Neural cell (in vitro differentiated cells): ENCODE data around the gene DLL1. TPM values are rescaled to one million over a fixed set of nuclear protein-coding genes. Genes with fewer than 3 reads are reported as not detected.

Source experiments
- H2AFZ ChIP-seq: fragments of 200-600, 300-800 bp; sonication (generic), shearing (Covaris generic); 2 replicates; pipeline ENCODE4 v1.6.0; 2014; ENCODE audit warnings: low read depth, mild to moderate bottlenecking, antibody characterized with exemption, low read length, moderate library complexity
- H3F3A ChIP-seq: fragments of 200-600 bp; shearing (Covaris generic); 2 replicates; pipeline ENCODE4 v1.6.1; 2016; ENCODE audit warnings: mild to moderate bottlenecking, moderate library complexity, mixed read lengths, antibody characterized with exemption, low read length; ENCODE audit not compliant: insufficient read depth, poor library complexity, severe bottlenecking
- H3K27ac ChIP-seq: fragments of 200-600, 300-800 bp; sonication (generic), shearing (Covaris generic); 2 replicates; pipeline ENCODE4 v1.5.1; 2014; ENCODE audit warnings: mild to moderate bottlenecking, low read length, moderate library complexity
- H3K27me3 ChIP-seq: fragments of 300-800, 200-600 bp; sonication (generic), shearing (Covaris generic); 2 replicates; pipeline ENCODE4 v1.6.0; 2014; ENCODE audit warnings: mild to moderate bottlenecking, low read depth, low read length, moderate library complexity; ENCODE audit not compliant: insufficient read depth
- H3K36me3 ChIP-seq: fragments of 300-800, 200-600 bp; sonication (generic), shearing (Covaris generic); 2 replicates; pipeline ENCODE4 v1.5.1; 2014; ENCODE audit warnings: mild to moderate bottlenecking, antibody characterized with exemption, low read length, moderate library complexity; ENCODE audit not compliant: insufficient read depth
- H3K4me2 ChIP-seq: fragments of 300-800, 200-600 bp; sonication (generic), shearing (Covaris generic); 2 replicates; pipeline ENCODE4 v1.6.0; 2014; ENCODE audit warnings: mild to moderate bottlenecking, low read length
- H3K4me3 ChIP-seq: fragments of 300-800, 200-600 bp; sonication (generic), shearing (Covaris generic); 2 replicates; pipeline ENCODE4 v1.5.1; 2014; ENCODE audit warnings: mild to moderate bottlenecking, low read length, moderate library complexity
- H3K79me2 ChIP-seq: fragments of 200-600 bp; shearing (Covaris generic); replicated peaks from 2 replicates; pipeline ENCODE4 v1.6.0; 2014; ENCODE audit warnings: mild to moderate bottlenecking, low read length, moderate library complexity; ENCODE audit not compliant: insufficient read depth
- H3K9ac ChIP-seq: fragments of 300-800, 200-600 bp; sonication (generic), shearing (Covaris generic); 2 replicates; pipeline ENCODE4 v1.6.1; 2016; ENCODE audit warnings: mild to moderate bottlenecking, low read length, mixed read lengths
- H3K9me2 ChIP-seq: fragments of 200-600 bp; shearing (Covaris generic); 2 replicates; pipeline ENCODE4 v1.6.1; 2016; ENCODE audit warnings: mild to moderate bottlenecking, low read length, mixed read lengths; ENCODE audit not compliant: insufficient read depth
- H3K9me3 ChIP-seq: fragments of 200-600, 300-800 bp; sonication (generic), shearing (Covaris generic); 2 replicates; pipeline ENCODE4 v1.6.1; 2016; ENCODE audit warnings: mild to moderate bottlenecking, mixed run types, low read length, moderate library complexity, mixed read lengths
- H4K20me1 ChIP-seq: fragments of 200-600 bp; shearing (Covaris generic); 2 replicates; pipeline ENCODE4 v1.6.1; 2016; ENCODE audit warnings: mild to moderate bottlenecking, mixed run types; ENCODE audit not compliant: insufficient read depth
- EP300 ChIP-seq: fragments of 450-650 bp; conservative IDR thresholded peaks from 2 replicates; pipeline ENCODE4 v1.6.1; 2014; ENCODE audit warnings: antibody characterized with exemption, mild to moderate bottlenecking, moderate library complexity; ENCODE audit not compliant: poor library complexity, severe bottlenecking
- EZH2 ChIP-seq: fragments of 200-600, 300-800 bp; shearing (Covaris generic), sonication (generic); IDR thresholded peaks from 2 replicates; pipeline ENCODE4 v1.6.1; 2014; ENCODE audit warnings: antibody characterized with exemption, low read length, borderline replicate concordance, mild to moderate bottlenecking; ENCODE audit not compliant: insufficient read depth, poor library complexity, severe bottlenecking
- MXI1 ChIP-seq: fragments of 450-650 bp; conservative IDR thresholded peaks from 2 replicates; pipeline ENCODE4 v1.6.1; 2014; ENCODE audit warnings: antibody characterized with exemption, mild to moderate bottlenecking; ENCODE audit not compliant: poor library complexity, severe bottlenecking
- POLR2AphosphoS5 ChIP-seq: IDR thresholded peaks from 2 replicates; pipeline ENCODE4 v1.6.1; 2012
- RAD21 ChIP-seq: fragments of 450-650 bp; conservative IDR thresholded peaks from 2 replicates; pipeline ENCODE4 v1.6.1; 2014; ENCODE audit warnings: antibody characterized with exemption, mild to moderate bottlenecking, moderate library complexity
- SMC3 ChIP-seq: fragments of 450-650 bp; conservative IDR thresholded peaks from 2 replicates; pipeline ENCODE4 v1.6.1; 2014; ENCODE audit warnings: antibody characterized with exemption, mild to moderate bottlenecking, moderate library complexity; ENCODE audit not compliant: poor library complexity
- TAF1 ChIP-seq: IDR thresholded peaks from 2 replicates; pipeline ENCODE4 v1.6.1; 2012; ENCODE audit warnings: low read depth
- polyA plus RNA-seq: library from polyadenylated mRNA; depleted of rRNA; stranded (reverse); fragments of >200 nt; gene quantifications from 2 replicates; pipeline ENCODE4 v1.2.3, GENCODE V29; 2014
- TF ChIP-seq, protein P1 (sequence below): IDR thresholded peaks from 2 replicates; pipeline ENCODE4 v1.6.1; 2012; ENCODE audit warnings: borderline replicate concordance
- TF ChIP-seq, protein P2 (sequence below): fragments of 450-650 bp; IDR thresholded peaks from 2 replicates; pipeline ENCODE4 v1.5.1; 2014; ENCODE audit warnings: antibody characterized with exemption, mild to moderate bottlenecking, moderate library complexity; ENCODE audit not compliant: poor library complexity, severe bottlenecking

DLL1 gene
- polyA plus RNA-seq, 1 donor from 2014 or later = 26.1 TPM

DNA sequence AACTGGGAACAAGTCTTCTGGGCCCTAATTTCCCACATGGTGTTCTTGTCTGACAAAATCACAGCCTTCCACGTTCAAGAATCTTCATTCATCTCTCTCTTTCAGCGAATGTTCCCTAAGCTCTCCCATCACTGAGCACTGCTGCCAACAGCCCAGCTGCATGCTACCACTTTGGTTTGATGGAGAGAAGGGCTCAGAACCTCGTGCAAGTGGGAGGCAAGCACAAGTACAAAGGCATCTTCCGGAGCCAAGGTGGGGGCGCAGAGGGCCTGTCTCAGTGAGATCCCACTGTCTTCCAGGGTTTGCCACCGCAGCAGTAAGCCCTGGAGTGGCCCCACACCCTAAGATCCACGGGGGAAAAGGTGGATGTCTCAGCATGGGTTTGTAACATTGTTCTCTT, 17.2 kb downstream of the DLL1 start:
- no peak overlapping the region for H3K9ac ChIP-seq
- H3K27me3 ChIP-seq = no peaks in the 10 kb centered on the region
- H3F3A ChIP-seq = no peaks in the 10 kb centered on the region
- H2AFZ ChIP-seq = no peak overlapping the region
- H3K4me3 ChIP-seq = no peak overlapping the region
- H3K4me2 ChIP-seq = no peak overlapping the region
- H4K20me1 ChIP-seq = no peaks in the 10 kb centered on the region
- no peaks in the 10 kb centered on the region for H3K36me3 ChIP-seq
- TF ChIP-seq, protein P1, sequence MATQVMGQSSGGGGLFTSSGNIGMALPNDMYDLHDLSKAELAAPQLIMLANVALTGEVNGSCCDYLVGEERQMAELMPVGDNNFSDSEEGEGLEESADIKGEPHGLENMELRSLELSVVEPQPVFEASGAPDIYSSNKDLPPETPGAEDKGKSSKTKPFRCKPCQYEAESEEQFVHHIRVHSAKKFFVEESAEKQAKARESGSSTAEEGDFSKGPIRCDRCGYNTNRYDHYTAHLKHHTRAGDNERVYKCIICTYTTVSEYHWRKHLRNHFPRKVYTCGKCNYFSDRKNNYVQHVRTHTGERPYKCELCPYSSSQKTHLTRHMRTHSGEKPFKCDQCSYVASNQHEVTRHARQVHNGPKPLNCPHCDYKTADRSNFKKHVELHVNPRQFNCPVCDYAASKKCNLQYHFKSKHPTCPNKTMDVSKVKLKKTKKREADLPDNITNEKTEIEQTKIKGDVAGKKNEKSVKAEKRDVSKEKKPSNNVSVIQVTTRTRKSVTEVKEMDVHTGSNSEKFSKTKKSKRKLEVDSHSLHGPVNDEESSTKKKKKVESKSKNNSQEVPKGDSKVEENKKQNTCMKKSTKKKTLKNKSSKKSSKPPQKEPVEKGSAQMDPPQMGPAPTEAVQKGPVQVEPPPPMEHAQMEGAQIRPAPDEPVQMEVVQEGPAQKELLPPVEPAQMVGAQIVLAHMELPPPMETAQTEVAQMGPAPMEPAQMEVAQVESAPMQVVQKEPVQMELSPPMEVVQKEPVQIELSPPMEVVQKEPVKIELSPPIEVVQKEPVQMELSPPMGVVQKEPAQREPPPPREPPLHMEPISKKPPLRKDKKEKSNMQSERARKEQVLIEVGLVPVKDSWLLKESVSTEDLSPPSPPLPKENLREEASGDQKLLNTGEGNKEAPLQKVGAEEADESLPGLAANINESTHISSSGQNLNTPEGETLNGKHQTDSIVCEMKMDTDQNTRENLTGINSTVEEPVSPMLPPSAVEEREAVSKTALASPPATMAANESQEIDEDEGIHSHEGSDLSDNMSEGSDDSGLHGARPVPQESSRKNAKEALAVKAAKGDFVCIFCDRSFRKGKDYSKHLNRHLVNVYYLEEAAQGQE = no peak
- TF ChIP-seq POLR2AphosphoS5 (no peak), TAF1 (no peak), MXI1 (no peak), SMC3 (no peak), EP300 (no peak), EZH2 (no peak), RAD21 (no peak)
- TF ChIP-seq, protein P2, sequence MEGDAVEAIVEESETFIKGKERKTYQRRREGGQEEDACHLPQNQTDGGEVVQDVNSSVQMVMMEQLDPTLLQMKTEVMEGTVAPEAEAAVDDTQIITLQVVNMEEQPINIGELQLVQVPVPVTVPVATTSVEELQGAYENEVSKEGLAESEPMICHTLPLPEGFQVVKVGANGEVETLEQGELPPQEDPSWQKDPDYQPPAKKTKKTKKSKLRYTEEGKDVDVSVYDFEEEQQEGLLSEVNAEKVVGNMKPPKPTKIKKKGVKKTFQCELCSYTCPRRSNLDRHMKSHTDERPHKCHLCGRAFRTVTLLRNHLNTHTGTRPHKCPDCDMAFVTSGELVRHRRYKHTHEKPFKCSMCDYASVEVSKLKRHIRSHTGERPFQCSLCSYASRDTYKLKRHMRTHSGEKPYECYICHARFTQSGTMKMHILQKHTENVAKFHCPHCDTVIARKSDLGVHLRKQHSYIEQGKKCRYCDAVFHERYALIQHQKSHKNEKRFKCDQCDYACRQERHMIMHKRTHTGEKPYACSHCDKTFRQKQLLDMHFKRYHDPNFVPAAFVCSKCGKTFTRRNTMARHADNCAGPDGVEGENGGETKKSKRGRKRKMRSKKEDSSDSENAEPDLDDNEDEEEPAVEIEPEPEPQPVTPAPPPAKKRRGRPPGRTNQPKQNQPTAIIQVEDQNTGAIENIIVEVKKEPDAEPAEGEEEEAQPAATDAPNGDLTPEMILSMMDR = no peak
- H3K79me2 ChIP-seq = no peaks in the 10 kb centered on the region
- no peaks in the 10 kb centered on the region for H3K9me2 ChIP-seq
- no peaks in the 10 kb centered on the region for H3K9me3 ChIP-seq
- no peak overlapping the region for H3K27ac ChIP-seq

DNA sequence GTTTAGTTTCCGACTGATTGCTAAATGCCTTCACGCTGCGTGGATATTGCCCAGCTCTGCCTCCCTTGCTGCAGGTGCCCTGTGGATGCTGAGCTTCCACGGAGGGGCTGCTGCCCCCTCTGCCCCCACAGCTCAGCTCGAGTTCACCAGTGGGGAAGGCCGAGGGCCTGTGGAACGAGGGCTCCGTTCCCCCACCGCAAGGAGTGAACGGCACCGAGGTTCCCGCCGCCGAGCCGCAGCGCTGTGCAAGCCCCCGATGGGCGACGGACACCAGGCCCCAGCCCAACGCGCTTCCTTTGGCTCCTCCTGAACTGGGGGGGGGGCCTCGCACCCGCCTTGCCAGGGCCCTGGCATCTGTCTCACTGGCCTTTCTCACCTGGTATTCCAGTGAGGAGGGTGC, 17.7 kb downstream of the DLL1 start:
- no peaks in the 10 kb centered on the region for H3K27me3 ChIP-seq

More for the DNA sequence above, 17.7 kb downstream of the DLL1 start:
- H3K4me2 ChIP-seq = no peak overlapping the region
- H3F3A ChIP-seq = no peaks in the 10 kb centered on the region
- no peaks in the 10 kb centered on the region for H3K36me3 ChIP-seq
- H4K20me1 ChIP-seq = no peaks in the 10 kb centered on the region
- H3K4me3 ChIP-seq = no peak overlapping the region
- H3K79me2 ChIP-seq = no peaks in the 10 kb centered on the region
- no peaks in the 10 kb centered on the region for H3K9me2 ChIP-seq
- H3K9ac ChIP-seq = no peak overlapping the region
- H2AFZ ChIP-seq = no peak overlapping the region
- no peak overlapping the region for H3K27ac ChIP-seq
- TF ChIP-seq RAD21 (no peak), EZH2 (no peak), POLR2AphosphoS5 (no peak), TAF1 (no peak), MXI1 (no peak), EP300 (no peak), SMC3 (no peak)
- TF ChIP-seq, protein P1 = no peak
- TF ChIP-seq, protein P2 = no peak
- H3K9me3 ChIP-seq = no peaks in the 10 kb centered on the region
